ENCODE results near the gene SLC35E4.

The SLC35E4 gene

DNA sequence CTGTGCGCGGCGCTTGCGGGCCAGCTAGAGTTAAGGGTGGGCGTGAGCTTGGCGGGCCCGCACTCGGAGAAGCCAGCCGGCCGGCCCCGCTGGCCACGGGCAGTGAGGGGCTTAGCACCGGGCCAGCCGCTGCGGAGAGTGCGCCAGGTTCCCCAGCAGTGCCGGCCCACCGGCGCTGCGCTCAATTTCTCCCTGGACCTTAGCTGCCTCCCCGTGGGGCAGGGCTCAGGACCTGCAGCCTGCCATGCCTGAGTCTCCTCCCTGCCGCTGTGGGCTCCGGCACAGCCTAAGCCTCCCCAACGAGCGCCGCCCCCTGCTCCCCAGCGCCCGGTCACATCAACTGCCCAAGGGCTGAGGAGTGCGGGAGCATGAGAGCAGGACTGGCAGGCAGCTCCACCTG, 38.7 kb upstream of the SLC35E4 start:
- no peak for DNase-seq (ENCODE audit: low read depth)
- TF ChIP-seq, protein P1, sequence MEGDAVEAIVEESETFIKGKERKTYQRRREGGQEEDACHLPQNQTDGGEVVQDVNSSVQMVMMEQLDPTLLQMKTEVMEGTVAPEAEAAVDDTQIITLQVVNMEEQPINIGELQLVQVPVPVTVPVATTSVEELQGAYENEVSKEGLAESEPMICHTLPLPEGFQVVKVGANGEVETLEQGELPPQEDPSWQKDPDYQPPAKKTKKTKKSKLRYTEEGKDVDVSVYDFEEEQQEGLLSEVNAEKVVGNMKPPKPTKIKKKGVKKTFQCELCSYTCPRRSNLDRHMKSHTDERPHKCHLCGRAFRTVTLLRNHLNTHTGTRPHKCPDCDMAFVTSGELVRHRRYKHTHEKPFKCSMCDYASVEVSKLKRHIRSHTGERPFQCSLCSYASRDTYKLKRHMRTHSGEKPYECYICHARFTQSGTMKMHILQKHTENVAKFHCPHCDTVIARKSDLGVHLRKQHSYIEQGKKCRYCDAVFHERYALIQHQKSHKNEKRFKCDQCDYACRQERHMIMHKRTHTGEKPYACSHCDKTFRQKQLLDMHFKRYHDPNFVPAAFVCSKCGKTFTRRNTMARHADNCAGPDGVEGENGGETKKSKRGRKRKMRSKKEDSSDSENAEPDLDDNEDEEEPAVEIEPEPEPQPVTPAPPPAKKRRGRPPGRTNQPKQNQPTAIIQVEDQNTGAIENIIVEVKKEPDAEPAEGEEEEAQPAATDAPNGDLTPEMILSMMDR (IDR thresholded peaks at IDR 0.05; ENCODE audit: low read length, missing control alignments) = no peak
- no peak overlapping the region for H3K4me3 ChIP-seq (replicated peaks; ENCODE audit: low read depth, low read length)

- TF ChIP-seq, protein P1 (IDR thresholded peaks at IDR 0.05; ENCODE audit: low read length, missing control alignments) = no peak
- DNase-seq (ENCODE audit: low read depth) = no peak
- no peak overlapping the region for H3K4me3 ChIP-seq (replicated peaks; ENCODE audit: low read depth, low read length)
Observed at GRCh38 chr22:30598986-30599385, 36.6 kb upstream of the SLC35E4 start.

DNA sequence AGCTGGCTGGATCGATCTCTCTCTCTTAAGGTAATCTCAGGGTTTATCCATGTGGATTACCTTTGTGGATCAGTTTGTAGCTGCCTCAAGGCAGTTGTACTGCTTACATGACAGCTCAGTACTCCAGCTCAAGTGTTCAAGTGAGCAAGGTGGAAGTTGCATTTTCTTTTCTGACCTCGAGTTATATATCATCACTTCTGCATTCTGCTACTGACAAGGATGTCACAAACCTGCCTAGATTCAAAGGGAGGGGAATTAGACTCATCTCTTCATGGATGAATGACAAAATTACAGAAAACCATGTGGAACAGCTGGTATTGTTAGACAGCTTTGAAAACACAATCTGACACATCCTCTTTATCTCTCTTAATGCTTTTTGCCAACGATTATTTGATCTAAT, 34.7 kb upstream of the SLC35E4 start:
- TF ChIP-seq, protein P1 (IDR thresholded peaks at IDR 0.05; ENCODE audit: low read length, missing control alignments) = no peak
- no peak overlapping the region for H3K4me3 ChIP-seq (replicated peaks; ENCODE audit: low read depth, low read length)
- DNase-seq (ENCODE audit: low read depth) = no peak

GRCh38 chr22:30601464-30601863, 34.1 kb upstream of the SLC35E4 start:
- no peak overlapping the region for H3K4me3 ChIP-seq (replicated peaks; ENCODE audit: low read depth, low read length)
- no peak for DNase-seq (ENCODE audit: low read depth)

GRCh38 chr22:30602049-30602448, 33.5 kb upstream of the SLC35E4 start:
- H3K4me3 ChIP-seq (replicated peaks; ENCODE audit: low read depth, low read length) = no peak overlapping the region
- peak; percentile 62 for DNase-seq (ENCODE audit: low read depth)
- TF ChIP-seq, protein P1 (IDR thresholded peaks at IDR 0.05; ENCODE audit: low read length, missing control alignments) = peak; percentile 53

More at GRCh38 chr22:30601464-30601863, 34.1 kb upstream of the SLC35E4 start:
- TF ChIP-seq, protein P1 (IDR thresholded peaks at IDR 0.05; ENCODE audit: low read length, missing control alignments) = no peak

GRCh38 chr22:30603801-30604200, 31.8 kb upstream of the SLC35E4 start:
- no peak overlapping the region for H3K4me3 ChIP-seq (replicated peaks; ENCODE audit: low read depth, low read length)
- TF ChIP-seq, protein P1 (IDR thresholded peaks at IDR 0.05; ENCODE audit: low read length, missing control alignments) = no peak
- DNase-seq (ENCODE audit: low read depth) = no peak

- H3K4me3 ChIP-seq (replicated peaks; ENCODE audit: low read depth, low read length) = no peak overlapping the region
- DNase-seq (ENCODE audit: low read depth) = no peak
- TF ChIP-seq, protein P1 (IDR thresholded peaks at IDR 0.05; ENCODE audit: low read length, missing control alignments) = no peak
Observed at GRCh38 chr22:30604723-30605122, 30.9 kb upstream of the SLC35E4 start.
